Stimulated activated CD8-positive, alpha-beta memory T cell treated with anti-CD3 and anti-CD28 coated beads, Interleukin-4, amount 100 ng/mL, for 48 hours (primary cell): ENCODE measurements around the gene SEC11C.

Experiments used
- DNase-seq: peaks from one replicate; pipeline ENCODE4 v3.0.0-alpha.2; 2020

Gene SEC11C

DNA sequence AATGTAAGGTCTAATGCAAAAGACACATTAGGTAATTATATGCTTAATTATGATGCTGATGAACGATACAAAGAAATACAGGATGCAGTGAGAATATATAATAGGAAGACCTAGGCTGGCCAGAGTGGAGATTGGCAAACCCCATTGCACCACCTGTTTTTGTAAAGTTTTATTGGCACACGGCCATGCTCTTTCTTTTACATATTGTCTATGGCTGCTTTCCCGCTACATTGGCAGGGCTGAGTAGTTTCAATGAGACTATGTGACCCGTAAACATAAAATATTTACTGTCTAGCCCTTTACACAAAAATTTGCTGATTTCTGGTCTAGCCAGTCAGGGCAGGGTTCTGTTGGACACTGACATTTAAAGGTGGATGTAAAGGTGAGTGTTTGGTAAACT, 5.4 kb downstream of the SEC11C start:
- DNase-seq: no peak

- no peak for DNase-seq
These were observed 8.5 kb downstream of the SEC11C start for GRCh38 chr18:59148192-59148591.

- no peak for DNase-seq
These were observed 9.3 kb downstream of the SEC11C start for GRCh38 chr18:59149007-59149406.

- DNase-seq: no peak
These were observed 9.7 kb downstream of the SEC11C start for GRCh38 chr18:59149416-59149815.

GRCh38 chr18:59150236-59150635, 10.6 kb downstream of the SEC11C start:
- DNase-seq: no peak

DNA sequence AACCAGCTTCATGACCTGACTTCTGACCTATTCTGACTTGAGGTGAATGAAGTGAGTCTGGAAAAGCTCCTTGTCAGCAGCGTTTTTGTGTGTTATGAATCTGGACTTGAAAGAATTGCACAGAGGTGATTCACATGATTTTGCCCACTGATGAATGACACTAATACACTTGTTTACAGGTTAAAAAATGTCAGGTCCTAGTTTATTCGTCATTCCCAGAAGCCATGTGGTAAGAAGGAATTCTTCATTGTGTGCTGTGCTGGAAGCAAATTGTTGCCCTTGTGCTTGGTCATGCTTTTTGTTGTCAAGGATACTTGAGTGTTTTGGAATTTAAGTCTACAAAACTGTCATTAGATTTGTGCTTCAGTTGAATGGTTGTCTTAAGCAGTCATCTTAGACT, 15.5 kb downstream of the SEC11C start:
- no peak for DNase-seq

DNA sequence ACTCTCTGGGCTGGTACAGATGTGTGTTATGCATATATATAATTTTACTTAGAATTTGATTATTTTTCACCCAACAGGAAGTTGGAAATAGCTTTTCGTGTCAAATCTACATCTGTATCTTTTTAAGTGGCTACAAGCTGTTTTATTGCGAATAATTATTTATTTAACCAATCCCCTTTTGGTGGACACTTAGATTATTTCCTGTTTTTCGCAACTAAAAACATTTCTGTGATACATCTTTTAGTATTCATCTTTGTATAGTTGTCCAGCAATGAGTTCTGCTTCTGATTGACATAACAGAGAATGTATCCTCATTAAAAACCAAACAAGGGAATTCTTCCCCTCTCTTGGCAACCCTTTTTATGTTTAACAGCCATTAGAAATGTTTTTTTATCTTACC, 16.6 kb downstream of the SEC11C start:
- no peak for DNase-seq

DNA sequence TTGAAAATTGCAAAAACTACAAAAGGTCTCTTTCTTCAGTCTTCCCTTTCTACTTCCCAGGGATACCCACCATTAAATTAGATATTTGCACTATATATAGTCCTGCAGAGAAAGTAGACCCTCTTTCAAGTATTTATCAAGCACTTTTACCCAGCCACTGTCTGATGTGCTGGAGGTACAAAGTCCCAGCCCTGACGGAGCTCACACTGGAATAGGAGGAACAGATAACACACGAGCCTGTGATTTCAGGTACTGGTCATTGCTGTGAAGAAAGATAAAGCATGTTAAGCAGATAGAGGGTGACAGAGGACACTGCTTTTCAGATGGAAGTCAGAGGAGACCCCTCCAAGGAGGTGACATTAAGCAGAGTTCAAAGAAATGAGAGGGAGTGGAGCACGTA, 19.6 kb downstream of the SEC11C start:
- no peak for DNase-seq

GRCh38 chr18:59159986-59160385, 20.3 kb downstream of the SEC11C start:
- DNase-seq: no peak

GRCh38 chr18:59172664-59173249, 33.1 kb downstream of the SEC11C start:
- DNase-seq: no peak

DNA sequence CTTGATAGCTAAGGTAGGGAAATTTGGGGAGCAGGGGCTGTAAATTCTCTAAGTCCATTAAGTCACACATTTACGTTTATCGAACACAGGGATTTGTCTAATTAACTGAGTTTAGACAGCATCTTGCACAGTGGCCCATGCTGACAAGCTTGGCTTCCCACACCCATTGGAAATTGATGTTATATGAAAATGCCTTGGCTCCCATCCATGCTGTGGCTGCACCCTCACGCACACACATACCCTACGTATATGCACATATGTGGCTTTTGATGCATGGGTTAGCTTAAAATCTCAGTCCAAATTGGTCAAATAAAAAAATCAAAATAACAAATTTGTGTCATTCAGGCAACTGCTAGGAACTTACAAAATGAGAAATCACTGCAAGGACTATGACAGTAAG, 37.8 kb downstream of the SEC11C start:
- DNase-seq: no peak

DNA sequence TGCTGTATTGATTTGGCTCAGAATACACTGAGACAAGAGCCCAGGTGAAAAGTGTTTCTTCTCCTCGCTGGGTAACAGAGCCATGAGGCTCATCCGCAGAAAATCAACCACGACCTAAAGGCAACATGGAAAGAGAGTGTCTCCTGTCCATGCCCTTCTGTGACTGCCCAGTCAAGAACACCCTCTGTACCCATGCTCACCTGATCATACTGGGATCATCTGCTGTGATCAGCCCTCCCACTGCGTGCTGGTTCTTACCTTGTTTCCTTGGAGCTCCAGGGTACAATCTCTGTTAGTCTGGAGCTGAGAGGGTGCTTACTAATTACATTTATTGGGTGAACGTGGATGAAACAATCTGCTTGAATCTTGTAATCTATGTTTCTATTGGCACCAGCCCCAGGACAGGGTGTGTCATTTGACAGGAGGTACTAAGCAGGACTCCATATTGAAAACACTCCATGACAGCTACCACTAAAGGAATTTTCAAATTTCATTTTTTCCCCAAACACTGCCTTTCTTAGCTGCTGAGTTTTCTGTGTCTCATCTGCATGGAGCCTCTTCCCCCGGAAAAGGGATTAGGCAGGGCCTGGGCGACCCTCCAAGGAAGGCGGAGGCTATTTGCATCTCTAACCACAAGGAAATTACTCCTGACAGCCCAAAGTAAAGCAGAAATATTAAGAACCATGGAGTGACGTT, 40.6 kb downstream of the SEC11C start:
- DNase-seq: no peak

GRCh38 chr18:59182673-59183072, 43.0 kb downstream of the SEC11C start:
- DNase-seq: no peak

DNA sequence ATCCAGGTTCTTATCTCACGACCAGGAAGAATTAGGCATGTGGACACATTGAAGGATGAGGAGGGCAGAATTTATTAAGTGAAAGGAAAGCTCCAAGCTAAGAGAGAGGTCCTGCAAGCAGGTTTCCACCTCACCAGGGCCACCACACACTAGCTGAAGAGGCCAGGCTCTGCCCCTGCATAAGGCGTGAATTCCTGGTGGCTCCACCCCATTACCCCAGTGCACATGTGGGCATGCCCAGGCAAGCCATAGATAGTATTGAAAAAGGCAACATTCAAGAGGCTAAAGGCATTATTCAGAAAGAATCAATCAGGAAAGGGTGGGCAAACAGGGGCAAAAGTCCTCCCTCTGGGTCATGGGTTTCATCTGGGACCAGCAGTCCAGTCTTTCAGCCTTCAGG, 49.3 kb downstream of the SEC11C start:
- DNase-seq: no peak

- DNase-seq: no peak
These were observed 50.1 kb downstream of the SEC11C start for GRCh38 chr18:59189746-59190145.

DNA sequence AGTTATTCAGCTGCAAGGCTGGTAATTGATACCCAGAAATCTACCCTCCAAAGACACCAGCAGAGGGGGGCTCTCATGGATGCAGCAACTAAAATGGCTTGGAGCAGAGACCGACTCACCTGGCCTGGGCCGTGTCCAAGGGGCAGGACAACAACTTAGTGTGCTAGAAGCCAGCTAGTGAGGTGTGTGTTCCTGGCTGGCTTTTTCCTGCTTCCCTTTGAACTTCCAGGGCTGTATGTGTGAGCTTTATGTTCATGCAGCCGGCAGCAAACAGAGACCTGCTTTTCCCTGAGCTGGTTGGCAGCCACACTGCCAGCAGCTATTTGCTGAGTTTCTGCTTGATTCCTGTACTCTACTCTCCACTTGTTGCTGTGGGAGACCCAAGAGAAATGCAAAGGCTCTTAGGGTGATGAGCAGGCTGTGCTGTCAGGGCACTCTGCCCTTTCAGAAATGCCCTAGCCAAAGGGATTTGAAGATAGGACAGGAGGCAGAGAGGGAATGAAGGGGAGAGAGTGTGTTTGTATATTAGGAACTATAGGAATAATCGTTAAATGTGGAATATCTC, 56.6 kb downstream of the SEC11C start:
- no peak for DNase-seq

- DNase-seq: no peak
These were observed 58.0 kb downstream of the SEC11C start for GRCh38 chr18:59197636-59198035.

DNA sequence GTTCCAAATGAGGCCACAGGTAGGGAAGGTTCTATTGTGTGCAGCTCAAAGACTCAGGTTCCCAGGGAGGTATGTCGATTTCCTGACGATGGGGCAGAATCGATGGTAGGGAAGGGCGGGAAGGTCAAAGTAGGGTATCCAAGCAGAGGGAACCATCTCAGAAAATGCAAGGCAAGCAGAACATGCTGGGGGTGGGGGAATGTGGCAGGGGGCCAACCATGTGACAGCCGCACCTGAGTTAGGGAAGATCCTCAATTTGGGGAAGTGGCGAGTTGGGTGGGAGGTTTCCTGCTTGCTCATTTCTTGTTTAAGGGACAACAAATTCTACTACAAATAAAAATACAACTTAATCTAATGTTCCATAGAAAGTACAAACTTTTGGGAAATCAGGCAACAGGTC, 58.5 kb downstream of the SEC11C start:
- no peak for DNase-seq

GRCh38 chr18:59200787-59201186, 61.1 kb downstream of the SEC11C start:
- DNase-seq: no peak

DNA sequence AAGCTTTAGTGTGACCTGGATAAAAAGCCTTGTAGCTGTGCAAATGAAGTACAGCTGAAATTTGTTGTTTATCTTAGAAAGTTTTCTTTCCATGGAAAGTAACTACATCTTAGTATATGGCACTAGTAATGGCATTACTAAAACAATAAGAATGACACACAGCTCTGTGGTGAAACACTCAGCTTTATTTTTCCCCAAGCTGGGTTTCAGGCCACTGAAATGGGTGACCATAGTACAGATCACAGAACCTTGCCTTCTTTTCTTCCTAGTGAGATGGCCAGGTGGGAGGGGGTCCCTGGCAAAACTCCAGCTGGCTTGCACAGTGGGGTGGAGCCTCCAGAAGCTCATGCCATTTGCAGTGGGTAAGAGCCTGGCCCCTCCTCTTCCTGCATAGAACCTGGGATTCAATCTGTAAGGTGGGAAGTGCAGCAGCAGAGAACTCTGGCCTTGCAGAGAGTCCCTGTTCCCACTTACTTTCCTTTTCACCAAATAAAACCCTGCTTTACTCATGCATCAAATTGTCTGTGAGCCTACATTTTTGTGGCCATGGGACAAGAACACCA, 62.7 kb downstream of the SEC11C start:
- DNase-seq: no peak

- no peak for DNase-seq
These were observed 67.8 kb downstream of the SEC11C start for GRCh38 chr18:59207506-59207905.
